Measurements from ENCODE around the gene PGAP1. TPM values are rescaled to one million over a fixed set of nuclear protein-coding genes. Genes with fewer than 3 reads are reported as not detected.

The PGAP1 gene
- polyA plus RNA-seq, 3 donors = 0.10 to 0.81 (median 0.33) TPM

- H3K4me3 ChIP-seq (replicated peaks in 1 of 3; ENCODE audit: low read depth in 2 of 3, low read length in 3 of 3) = no peak overlapping the region
- no peak overlapping the region for H2AFZ ChIP-seq (ENCODE audit: insufficient read depth, low read depth, low read length, poor library complexity, severe bottlenecking)
- no peak overlapping the region for H3K9ac ChIP-seq (ENCODE audit: insufficient read depth, low read length, poor library complexity, severe bottlenecking)
- H3K27me3 Mint-ChIP-seq (ENCODE audit: low read depth in 3 of 3) = peaks cover 3 to 5% (median 4%) of the 10 kb centered on the region in 3 donors
- peaks cover 0 to 4% (median 1%) of the 10 kb centered on the region in 7 donors for H3K9me3 Mint-ChIP-seq
- no peak for DNase-seq
- H3K36me3 ChIP-seq (replicated peaks in 1 of 2; ENCODE audit: control insufficient read depth in 1 of 2, insufficient read depth in 2 of 2, low read length in 2 of 2) = no peaks in the 10 kb centered on the region
- no CpG with 5 or more reads among the region's 1 CpG for WGBS (ENCODE audit: insufficient coverage)
- H3K27ac ChIP-seq (ENCODE audit: low read depth in 1 of 2, low read length in 2 of 2) = no peak overlapping the region
- no peaks in the 10 kb centered on the region for H3K79me2 ChIP-seq (ENCODE audit: insufficient read depth, low read length)
- peak overlapping the region in 1 of 7 donors; percentile 43 for H3K27ac Mint-ChIP-seq
- H3K9me3 ChIP-seq (replicated peaks in 1 of 2; ENCODE audit: control insufficient read depth in 1 of 2, insufficient read depth in 1 of 2, low read length in 2 of 2) = no peaks in the 10 kb centered on the region
- H3K4me1 ChIP-seq (ENCODE audit: control insufficient read depth in 1 of 2, insufficient read depth in 2 of 2, low read length in 2 of 2) = no peaks in the 10 kb centered on the region
- H4K20me1 ChIP-seq (ENCODE audit: insufficient read depth, low read length) = no peaks in the 10 kb centered on the region
- no peaks in the 10 kb centered on the region for H3K4me1 Mint-ChIP-seq
- intact Hi-C loops (cut with micrococcal nuclease) = no loop called here
- no peaks in the 10 kb centered on the region for H3K36me3 Mint-ChIP-seq
- H3K27me3 ChIP-seq (ENCODE audit: control insufficient read depth in 2 of 2, insufficient read depth in 2 of 2, low read length in 2 of 2) = no peaks in the 10 kb centered on the region
- H3K4me2 ChIP-seq (replicated peaks; ENCODE audit: extremely low read depth, low read length, poor library complexity, severe bottlenecking) = no peak overlapping the region
- no peak for TF ChIP-seq CTCF (IDR thresholded peaks at IDR 0.05)
- no peak overlapping the region for H3K4me3 Mint-ChIP-seq
Measured at GRCh38 chr2:196830701-196831100, 95.8 kb downstream of the PGAP1 start.

- no peak overlapping the region for H2AFZ ChIP-seq (ENCODE audit: insufficient read depth, low read depth, low read length, poor library complexity, severe bottlenecking)
- DNase-seq = no peak
- TF ChIP-seq CTCF (IDR thresholded peaks at IDR 0.05) = no peak
- H3K4me1 ChIP-seq (ENCODE audit: control insufficient read depth in 1 of 2, insufficient read depth in 2 of 2, low read length in 2 of 2) = no peaks in the 10 kb centered on the region
- Mint-ChIP-seq H3K36me3 (no peaks in the 10 kb centered on the region), H3K9me3 (peaks cover 0 to 4% (median 1%) of the 10 kb centered on the region in 7 donors), H3K4me3 (peak overlapping the region in 1 of 2 donors; percentile 26), H3K27ac (no peak overlapping the region), H3K27me3 (ENCODE audit: low read depth in 3 of 3) (peaks cover 4 to 7% (median 4%) of the 10 kb centered on the region in 3 donors), H3K4me1 (no peaks in the 10 kb centered on the region)
- WGBS (ENCODE audit: insufficient coverage) = no CpG with 5 or more reads among the region's 2 CpGs
- H3K9me3 ChIP-seq (replicated peaks in 1 of 2; ENCODE audit: control insufficient read depth in 1 of 2, insufficient read depth in 1 of 2, low read length in 2 of 2) = no peaks in the 10 kb centered on the region
- no peaks in the 10 kb centered on the region for H3K79me2 ChIP-seq (ENCODE audit: insufficient read depth, low read length)
- H3K4me2 ChIP-seq (replicated peaks; ENCODE audit: extremely low read depth, low read length, poor library complexity, severe bottlenecking) = no peak overlapping the region
- no peak overlapping the region for H3K4me3 ChIP-seq (replicated peaks in 1 of 3; ENCODE audit: low read depth in 2 of 3, low read length in 3 of 3)
- H3K9ac ChIP-seq (ENCODE audit: insufficient read depth, low read length, poor library complexity, severe bottlenecking) = no peak overlapping the region
- intact Hi-C loops (cut with micrococcal nuclease) = no loop called here
- H3K27ac ChIP-seq (ENCODE audit: low read depth in 1 of 2, low read length in 2 of 2) = no peak overlapping the region
- H3K27me3 ChIP-seq (ENCODE audit: control insufficient read depth in 2 of 2, insufficient read depth in 2 of 2, low read length in 2 of 2) = no peaks in the 10 kb centered on the region
- H4K20me1 ChIP-seq (ENCODE audit: insufficient read depth, low read length) = no peaks in the 10 kb centered on the region
- H3K36me3 ChIP-seq (replicated peaks in 1 of 2; ENCODE audit: control insufficient read depth in 1 of 2, insufficient read depth in 2 of 2, low read length in 2 of 2) = no peaks in the 10 kb centered on the region
Measured at GRCh38 chr2:196827356-196827755, 99.2 kb downstream of the PGAP1 start.
